Measurements from ENCODE around the gene ATP6V1E1.
A peak's percentile ranks its signal among the peaks of the same experiment; 100 is the strongest.

Gene ATP6V1E1

GRCh38 chr22:17628406-17629172, at the start of gene ATP6V1E1:
Gene ATP6V1E1, minus strand, starts transcription at chr22:17628749. Its CDS starts 114 bp downstream, at chr22:17628635.
- H3K27ac ChIP-seq = peak within 1 kb of the TSS; percentile 89
- TF ChIP-seq CTCF (conservative IDR thresholded peaks at IDR 0.05) = no peak

- TF ChIP-seq CTCF (conservative IDR thresholded peaks at IDR 0.05) = no peak
- H3K27ac ChIP-seq = peak overlapping the region; percentile 68
Observed at GRCh38 chr22:17675584-17675983, 47.0 kb upstream of the ATP6V1E1 start.

- H3K27ac ChIP-seq = no peak overlapping the region
- no peak for TF ChIP-seq CTCF (conservative IDR thresholded peaks at IDR 0.05)
Observed at GRCh38 chr22:17674152-17674551, 45.6 kb upstream of the ATP6V1E1 start.

- peak overlapping the region; percentile 0; the same call in 1 of the 2 replicates for H3K27ac ChIP-seq
- no peak for TF ChIP-seq CTCF (conservative IDR thresholded peaks at IDR 0.05)
Observed at GRCh38 chr22:17672417-17672991, 44.0 kb upstream of the ATP6V1E1 start.

- H3K27ac ChIP-seq = peak overlapping the region; percentile 0; the same call in 1 of the 2 replicates
Observed at GRCh38 chr22:17671521-17672092, 43.1 kb upstream of the ATP6V1E1 start.

GRCh38 chr22:17665854-17666253, 37.3 kb upstream of the ATP6V1E1 start:
- TF ChIP-seq CTCF (conservative IDR thresholded peaks at IDR 0.05) = no peak
- no peak overlapping the region for H3K27ac ChIP-seq

GRCh38 chr22:17665248-17665647, 36.7 kb upstream of the ATP6V1E1 start:
- no peak for TF ChIP-seq CTCF (conservative IDR thresholded peaks at IDR 0.05)
- no peak overlapping the region for H3K27ac ChIP-seq
